Testis (tissue), 3 donors: ENCODE measurements around the gene CD2. TPM values are rescaled to one million over a fixed set of nuclear protein-coding genes. Genes with fewer than 3 reads are reported as not detected.

Experiments
- DNase-seq: peaks from one replicate; pipeline ENCODE4 v3.0.0-alpha.2; 2019
- H3K27ac ChIP-seq, 2 donors: fragments of 200-600 bp; sonication (generic); one replicate each; pipeline ENCODE4 v1.5.1; 2019
- H3K27me3 ChIP-seq: fragments of 200-600 bp; sonication (generic); one replicate; pipeline ENCODE4 v1.5.1; 2019
- H3K36me3 ChIP-seq: fragments of 200-600 bp; sonication (generic); one replicate; pipeline ENCODE4 v1.5.1; 2017; ENCODE audit warnings: low read depth; ENCODE audit errors: missing control alignments
- H3K4me1 ChIP-seq: fragments of 200-600 bp; sonication (generic); one replicate; pipeline ENCODE4 v1.5.1; 2019
- H3K4me3 ChIP-seq, 2 donors: fragments of 200-600 bp; sonication (generic); one replicate each; pipeline ENCODE4 v1.5.1; 2017 to 2019
- H3K9me3 ChIP-seq: fragments of 200-600 bp; sonication (generic); one replicate; pipeline ENCODE4 v1.5.1; 2017
- POLR2A ChIP-seq: fragments of 450-650 bp; IDR thresholded peaks from one replicate; pipeline ENCODE4 v1.6.1; 2017; ENCODE audit warnings: antibody characterized with exemption, mild to moderate bottlenecking, moderate library complexity
- WGBS, 2 donors: methylation state at CpG; one replicate each; pipeline ENCODE4 v1.1.5; 2018; 5-methylcytosine and 5-hydroxymethylcytosine counted together
- intact Hi-C: fragments of 100-400 bp; cut with DNase I; formaldehyde crosslinking; loops from one replicate; pipeline ENCODE4 v1.15.1; 2023; ENCODE audit warnings: low total_unique reads
- polyA plus RNA-seq: library from polyadenylated mRNA; stranded (reverse); fragments of 350-450 nt; fragmentation: Illumina TruSeq; extraction: RNeasy Lipid Tissue Mini Kit (QIAGEN cat#74804); gene quantifications from one replicate; pipeline ENCODE4 v1.2.3, GENCODE V29; 2014; ENCODE audit warnings: low read depth, low replicate concordance; ENCODE audit not compliant: insufficient read depth
- total RNA-seq, 2 donors: library from RNA; depleted of rRNA; stranded (reverse); fragments of >200 nt; gene quantifications; one replicate each; pipeline ENCODE4 v1.2.3, GENCODE V29; 2016
- TF ChIP-seq, protein P1 (sequence below), 3 experiments: fragments of 450-650 bp in 2 of 3; fragments of 200-600 bp in 1 of 3; sonication (generic) in 1 of 3; IDR thresholded peaks; one replicate each; pipeline ENCODE4 v1.5.1; 2016 to 2019; ENCODE audit warnings: antibody characterized with exemption in 3 of 3, mild to moderate bottlenecking in 2 of 3, moderate library complexity in 1 of 3

Gene CD2
- total and polyA plus RNA-seq, 3 donors from 2014 or later, result 0.63 to 5.8 (median 1.4) TPM

DNA sequence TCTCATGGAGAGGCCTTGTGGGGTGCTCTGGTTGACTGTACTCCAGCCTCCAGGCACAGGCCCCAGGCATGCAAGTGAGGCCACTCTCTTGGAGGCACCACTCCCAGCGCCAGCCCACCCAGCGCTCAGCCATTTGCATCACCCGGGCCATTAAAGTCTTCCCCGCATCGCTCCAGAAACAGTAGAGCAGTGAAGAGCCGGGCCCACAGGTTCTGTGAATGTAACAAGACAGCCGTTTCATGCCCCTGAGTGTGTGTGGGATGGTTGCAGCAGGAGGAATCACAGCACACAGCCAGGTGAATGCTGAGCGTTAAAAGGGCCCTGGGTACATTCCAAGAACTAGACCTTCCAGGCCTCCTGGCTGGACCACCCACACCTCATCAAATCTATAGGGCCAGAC is 19.0 kb upstream of the CD2 start:
- no peak for DNase-seq
- no peak for TF ChIP-seq POLR2A
- TF ChIP-seq, protein P1, sequence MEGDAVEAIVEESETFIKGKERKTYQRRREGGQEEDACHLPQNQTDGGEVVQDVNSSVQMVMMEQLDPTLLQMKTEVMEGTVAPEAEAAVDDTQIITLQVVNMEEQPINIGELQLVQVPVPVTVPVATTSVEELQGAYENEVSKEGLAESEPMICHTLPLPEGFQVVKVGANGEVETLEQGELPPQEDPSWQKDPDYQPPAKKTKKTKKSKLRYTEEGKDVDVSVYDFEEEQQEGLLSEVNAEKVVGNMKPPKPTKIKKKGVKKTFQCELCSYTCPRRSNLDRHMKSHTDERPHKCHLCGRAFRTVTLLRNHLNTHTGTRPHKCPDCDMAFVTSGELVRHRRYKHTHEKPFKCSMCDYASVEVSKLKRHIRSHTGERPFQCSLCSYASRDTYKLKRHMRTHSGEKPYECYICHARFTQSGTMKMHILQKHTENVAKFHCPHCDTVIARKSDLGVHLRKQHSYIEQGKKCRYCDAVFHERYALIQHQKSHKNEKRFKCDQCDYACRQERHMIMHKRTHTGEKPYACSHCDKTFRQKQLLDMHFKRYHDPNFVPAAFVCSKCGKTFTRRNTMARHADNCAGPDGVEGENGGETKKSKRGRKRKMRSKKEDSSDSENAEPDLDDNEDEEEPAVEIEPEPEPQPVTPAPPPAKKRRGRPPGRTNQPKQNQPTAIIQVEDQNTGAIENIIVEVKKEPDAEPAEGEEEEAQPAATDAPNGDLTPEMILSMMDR (IDR thresholded peaks at IDR 0.05), result no peak
- Histone ChIP-seq H3K27me3 (no peaks in the 10 kb centered on the region), H3K36me3 (no peaks in the 10 kb centered on the region), H3K4me3 (no peak overlapping the region), H3K4me1 (no peaks in the 10 kb centered on the region), H3K9me3 (no peaks in the 10 kb centered on the region), H3K27ac (no peak overlapping the region)
- intact Hi-C loops, result loop anchor here (10.0 kb wide), 1 partner anchor 320 kb away; no protein-coding TSS in a partner anchor
- 70 to 95% methylated on average over 3 to 8 of the region's 8 CpGs for WGBS, 2 donors

DNA sequence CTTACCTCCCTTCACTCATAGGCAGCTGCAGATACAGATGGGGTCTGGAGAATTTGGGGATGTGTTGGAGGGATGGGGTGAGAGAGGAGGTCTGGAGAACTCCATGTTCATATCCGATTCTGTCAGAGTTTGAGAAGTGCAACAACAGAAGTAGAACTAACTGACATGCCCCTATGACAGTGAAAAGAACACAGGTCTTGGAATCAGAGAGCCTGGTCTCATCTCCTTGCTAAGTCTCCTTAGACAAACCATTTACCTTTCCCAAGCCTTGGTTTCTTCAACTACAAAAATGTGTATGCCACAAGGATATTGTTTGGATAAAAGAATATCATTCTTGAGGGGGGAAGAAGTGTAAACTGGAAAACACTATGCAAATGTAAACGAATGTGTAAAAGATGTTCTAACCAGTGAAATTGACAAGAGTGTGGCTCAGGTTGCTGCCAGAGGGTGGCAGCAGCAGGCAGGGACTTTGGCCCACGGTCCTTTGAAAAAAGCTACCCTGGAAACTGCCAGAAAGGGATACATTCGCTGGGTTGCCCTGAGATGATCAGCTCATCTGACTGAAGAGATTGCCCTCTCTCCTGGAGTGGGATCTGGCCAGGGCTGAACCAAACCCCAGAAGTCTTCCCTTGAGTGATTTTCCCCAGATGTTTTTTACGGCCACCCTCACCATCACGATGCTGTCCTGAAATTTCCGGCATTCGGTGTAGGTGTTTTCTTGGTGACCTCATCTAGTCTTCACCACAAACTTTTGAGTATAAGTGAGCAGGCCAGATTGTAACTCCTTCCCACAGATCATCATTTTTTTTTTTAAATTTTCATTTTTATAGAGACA is 17.0 kb upstream of the CD2 start:
- Histone ChIP-seq H3K4me1 (no peaks in the 10 kb centered on the region), H3K27me3 (no peaks in the 10 kb centered on the region), H3K4me3 (no peak overlapping the region), H3K9me3 (no peaks in the 10 kb centered on the region), H3K36me3 (no peaks in the 10 kb centered on the region), H3K27ac (no peak overlapping the region)
- no peak for TF ChIP-seq POLR2A
- TF ChIP-seq, protein P1 (IDR thresholded peaks at IDR 0.05), result peak; percentile 23 to 55 (median 54)
- peak; percentile 62 for DNase-seq
- WGBS, 2 donors, result 64 to 69% methylated on average over 8 of the region's 8 CpGs
- intact Hi-C loops, result loop anchor here (10.0 kb wide), 1 partner anchor 318 kb away; no protein-coding TSS in a partner anchor

DNA sequence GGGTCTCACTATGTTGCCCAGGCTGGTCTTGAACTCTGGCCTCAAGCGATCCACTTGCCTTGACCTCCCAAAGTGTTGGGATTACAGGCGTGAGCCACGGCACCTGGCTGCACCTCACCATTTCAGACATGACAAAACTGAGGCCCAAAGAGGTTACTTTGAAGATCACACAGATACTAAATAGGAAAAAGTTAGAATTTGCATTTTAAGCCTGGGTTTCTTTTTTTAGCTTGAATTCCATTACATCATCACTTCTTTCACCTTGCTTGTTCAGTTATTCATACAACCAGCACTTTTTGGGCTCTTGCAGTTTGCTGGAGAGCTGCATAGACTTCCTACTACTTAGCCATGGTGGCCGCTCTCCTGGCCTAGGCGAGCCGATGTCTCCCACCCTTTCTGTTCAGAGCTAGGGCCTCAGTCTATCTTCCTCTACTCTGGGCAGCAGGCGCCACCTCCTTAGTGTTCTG is 16.3 kb upstream of the CD2 start:
- intact Hi-C loops, result loop anchor here (10.0 kb wide), 1 partner anchor 317 kb away; no protein-coding TSS in a partner anchor
- no peaks in the 10 kb centered on the region for H3K4me1 ChIP-seq
- no peak for TF ChIP-seq POLR2A
- TF ChIP-seq, protein P1 (IDR thresholded peaks at IDR 0.05), result no peak
- H3K27me3 ChIP-seq, result no peaks in the 10 kb centered on the region
- no peak overlapping the region for H3K27ac ChIP-seq
- 93 to 96% methylated on average over 7 of the region's 7 CpGs for WGBS, 2 donors
- no peak overlapping the region for H3K4me3 ChIP-seq
- no peaks in the 10 kb centered on the region for H3K9me3 ChIP-seq
- no peak for DNase-seq
- H3K36me3 ChIP-seq, result no peaks in the 10 kb centered on the region

DNA sequence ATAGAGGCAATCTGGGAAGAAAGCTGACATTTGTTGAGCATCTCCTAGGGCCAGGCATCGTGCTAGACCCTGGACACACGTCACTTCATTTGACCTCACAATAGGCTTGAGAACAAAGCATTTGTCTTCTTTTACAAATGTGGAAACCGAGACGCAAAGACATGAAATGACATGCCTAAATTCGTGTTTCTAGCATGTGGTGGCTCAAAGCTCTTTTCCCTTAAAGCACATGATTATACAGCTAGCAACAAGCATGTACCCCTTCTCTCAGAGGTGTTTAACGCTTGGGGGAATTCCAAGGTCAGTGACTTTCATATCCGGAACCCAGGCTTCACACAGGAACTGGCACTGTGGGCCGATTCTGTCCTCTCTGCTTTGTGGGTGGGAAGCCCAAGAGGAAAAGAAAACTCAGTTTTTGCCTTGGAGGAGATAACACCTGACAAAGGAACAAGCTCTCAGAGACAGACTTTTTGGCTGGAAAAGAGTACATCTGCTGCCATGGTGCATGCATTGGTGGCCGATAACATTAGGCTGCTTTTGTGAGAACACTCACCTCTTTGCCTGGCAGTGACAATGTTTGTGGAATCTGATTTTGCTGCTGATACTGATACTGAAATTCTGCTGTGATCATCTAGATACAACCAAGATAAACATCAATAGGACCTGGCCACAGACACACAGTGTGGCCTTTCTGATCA is 15.4 kb upstream of the CD2 start:
- Histone ChIP-seq H3K4me1 (no peaks in the 10 kb centered on the region), H3K9me3 (no peaks in the 10 kb centered on the region), H3K4me3 (no peak overlapping the region), H3K27me3 (no peaks in the 10 kb centered on the region), H3K27ac (no peak overlapping the region), H3K36me3 (no peaks in the 10 kb centered on the region)
- DNase-seq, result no peak
- 69 to 71% methylated on average over 9 of the region's 9 CpGs for WGBS, 2 donors
- intact Hi-C loops, result loop anchor here (10.0 kb wide), 1 partner anchor 316 kb away; no protein-coding TSS in a partner anchor
- no peak for TF ChIP-seq POLR2A
- TF ChIP-seq, protein P1 (IDR thresholded peaks at IDR 0.05), result no peak
